B cell (primary cell): ENCODE measurements around the gene JARID2.

ENCODE experiments used
- EZH2 ChIP-seq: IDR thresholded peaks from 2 replicates; pipeline ENCODE4 v1.6.1; 2012; ENCODE audit warnings: borderline replicate concordance, low read depth, mild to moderate bottlenecking, moderate library complexity, low read length; ENCODE audit not compliant: insufficient read depth, poor library complexity, severe bottlenecking
- TF ChIP-seq, protein P1 (sequence below): fragments of 200-600 bp; IDR thresholded peaks from one replicate; pipeline ENCODE4 v1.8.0; 2022; ENCODE audit warnings: antibody characterized with exemption, mild to moderate bottlenecking

DNA sequence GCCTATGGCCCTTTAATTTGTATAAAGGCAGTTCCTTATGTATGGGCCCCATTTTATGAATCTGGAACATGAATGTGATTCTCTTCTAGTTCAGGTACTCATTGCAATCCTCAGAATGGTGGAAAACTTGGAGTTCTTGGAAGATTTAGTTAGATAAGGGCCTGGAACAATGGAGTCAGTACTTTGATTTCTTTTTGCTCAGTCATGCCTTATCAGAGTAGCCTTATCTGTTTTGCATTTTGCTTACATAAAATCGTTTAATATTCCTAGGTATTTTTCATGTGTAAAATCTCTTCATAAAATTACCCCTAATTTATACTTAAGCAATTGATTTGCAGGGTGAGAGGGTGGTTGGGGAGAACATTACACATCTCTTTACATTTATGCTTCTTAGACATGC is 160.6 kb downstream of the JARID2 start:
- TF ChIP-seq, protein P1, sequence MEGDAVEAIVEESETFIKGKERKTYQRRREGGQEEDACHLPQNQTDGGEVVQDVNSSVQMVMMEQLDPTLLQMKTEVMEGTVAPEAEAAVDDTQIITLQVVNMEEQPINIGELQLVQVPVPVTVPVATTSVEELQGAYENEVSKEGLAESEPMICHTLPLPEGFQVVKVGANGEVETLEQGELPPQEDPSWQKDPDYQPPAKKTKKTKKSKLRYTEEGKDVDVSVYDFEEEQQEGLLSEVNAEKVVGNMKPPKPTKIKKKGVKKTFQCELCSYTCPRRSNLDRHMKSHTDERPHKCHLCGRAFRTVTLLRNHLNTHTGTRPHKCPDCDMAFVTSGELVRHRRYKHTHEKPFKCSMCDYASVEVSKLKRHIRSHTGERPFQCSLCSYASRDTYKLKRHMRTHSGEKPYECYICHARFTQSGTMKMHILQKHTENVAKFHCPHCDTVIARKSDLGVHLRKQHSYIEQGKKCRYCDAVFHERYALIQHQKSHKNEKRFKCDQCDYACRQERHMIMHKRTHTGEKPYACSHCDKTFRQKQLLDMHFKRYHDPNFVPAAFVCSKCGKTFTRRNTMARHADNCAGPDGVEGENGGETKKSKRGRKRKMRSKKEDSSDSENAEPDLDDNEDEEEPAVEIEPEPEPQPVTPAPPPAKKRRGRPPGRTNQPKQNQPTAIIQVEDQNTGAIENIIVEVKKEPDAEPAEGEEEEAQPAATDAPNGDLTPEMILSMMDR = no peak
- no peak for TF ChIP-seq EZH2
